Prostate gland (tissue), 2 donors: ENCODE results near the gene SMPD3. TPM values are rescaled to one million over a fixed set of nuclear protein-coding genes. Genes with fewer than 3 reads are reported as not detected.
A peak's percentile ranks its signal among the peaks of the same experiment; 100 is the strongest.

Source experiments
- DNase-seq: peaks from one replicate; pipeline ENCODE4 v3.0.0-alpha.2; 2019; ENCODE audit warnings: low spot score
- H3K27ac ChIP-seq, 2 donors: fragments of 200-600 bp; sonication (generic); 2 replicates each; pipeline ENCODE4 v1.5.1; 2017 to 2019
- H3K27me3 ChIP-seq: fragments of 200-600 bp; sonication (generic); replicated peaks from 2 replicates; pipeline ENCODE4 v1.5.1; 2019; ENCODE audit not compliant: insufficient read depth
- H3K36me3 ChIP-seq, 2 donors: fragments of 200-600 bp; sonication (generic); 1 replicate in 1 of 2; 2 replicates in 1 of 2; pipeline versions ENCODE4 v1.5.1 to v1.8.1; 2017 to 2019
- H3K4me1 ChIP-seq: fragments of 200-600 bp; sonication (generic); replicated peaks from 2 replicates; pipeline ENCODE4 v1.5.1; 2019
- H3K4me3 ChIP-seq, 2 donors: fragments of 200-600 bp; sonication (generic); 2 replicates each; pipeline ENCODE4 v1.5.1; 2017 to 2019
- H3K9me3 ChIP-seq: fragments of 200-600 bp; sonication (generic); 2 replicates; pipeline ENCODE4 v1.5.1; 2017
- CTCF ChIP-seq, 4 experiments: fragments of 200-600 bp in 2 of 4; fragments of 450-650 bp in 2 of 4; sonication (generic) in 2 of 4; IDR thresholded peaks; 1 replicate in 3 of 4; 2 replicates in 1 of 4; pipeline ENCODE4 v1.5.1; 2016 to 2019; ENCODE audit warnings: antibody characterized with exemption in 4 of 4, mild to moderate bottlenecking in 2 of 4, moderate library complexity in 2 of 4
- POLR2A ChIP-seq: fragments of 450-650 bp; IDR thresholded peaks from one replicate; pipeline ENCODE4 v1.6.1; 2016; ENCODE audit warnings: antibody characterized with exemption, mild to moderate bottlenecking
- POLR2AphosphoS5 ChIP-seq: sonication (generic); formaldehyde crosslinking; IDR thresholded peaks from one replicate; pipeline ENCODE4 v1.6.1; 2017; ENCODE audit warnings: antibody characterized with exemption
- WGBS: methylation state at CpG from one replicate; pipeline ENCODE4 v1.1.5; 2018; 5-methylcytosine and 5-hydroxymethylcytosine counted together
- intact Hi-C: fragments of 100-400 bp; cut with DNase I; formaldehyde crosslinking; loops from one replicate; pipeline ENCODE4 v1.14.2; 2022
- total RNA-seq, 2 donors: library from RNA; depleted of rRNA; stranded (reverse); fragments of >200 nt; gene quantifications; one replicate each; pipeline ENCODE4 v1.1.0, GENCODE V29; 2016

The SMPD3 gene
- total RNA-seq, 2 donors from 2014 or later = 4.7 to 27.8 TPM

DNA sequence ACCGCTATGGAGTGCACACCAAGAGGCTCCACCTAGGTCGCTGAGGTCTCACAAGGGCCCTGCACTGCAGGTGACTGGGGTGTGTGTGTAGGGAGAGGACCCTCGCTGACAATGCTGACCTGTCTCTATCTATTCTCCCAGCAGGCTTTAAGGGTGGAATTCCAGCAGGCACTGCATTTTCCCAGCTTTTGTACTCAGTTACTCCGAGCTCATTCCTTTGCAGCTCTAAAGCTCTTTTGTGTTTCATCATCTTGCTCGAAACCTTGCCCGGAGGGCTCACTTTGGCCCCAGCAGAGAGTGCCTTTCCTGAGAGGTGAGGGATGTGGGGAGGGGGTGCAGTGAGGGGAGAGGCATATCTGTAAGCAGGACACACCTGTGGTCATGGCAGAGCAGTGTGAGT is 39.3 kb downstream of the SMPD3 start:
- H3K27me3 ChIP-seq = no peaks in the 10 kb centered on the region
- intact Hi-C loops = no loop called here
- H3K9me3 ChIP-seq = no peaks in the 10 kb centered on the region
- no peak for TF ChIP-seq POLR2AphosphoS5
- no peak for TF ChIP-seq CTCF (IDR thresholded peaks at IDR 0.05)
- TF ChIP-seq POLR2A = no peak
- no peaks in the 10 kb centered on the region for H3K4me1 ChIP-seq
- no peak overlapping the region for H3K27ac ChIP-seq
- no peaks in the 10 kb centered on the region for H3K36me3 ChIP-seq
- no peak overlapping the region for H3K4me3 ChIP-seq
- DNase-seq = no peak
- 85% methylated on average over 6 of the region's 6 CpGs for WGBS

GRCh38 chr16:68408428-68408827 is 39.9 kb downstream of the SMPD3 start:
- DNase-seq = no peak
- no peak overlapping the region for H3K4me3 ChIP-seq
- no peaks in the 10 kb centered on the region for H3K9me3 ChIP-seq
- no peaks in the 10 kb centered on the region for H3K27me3 ChIP-seq
- TF ChIP-seq CTCF (IDR thresholded peaks at IDR 0.05) (no peak), POLR2A (no peak), POLR2AphosphoS5 (no peak)
- no peaks in the 10 kb centered on the region for H3K4me1 ChIP-seq
- WGBS = 100% methylated on average over 1 of the region's 1 CpG
- intact Hi-C loops = no loop called here
- no peaks in the 10 kb centered on the region for H3K36me3 ChIP-seq
- no peak overlapping the region for H3K27ac ChIP-seq

- DNase-seq = peak; percentile 73
- H3K36me3 ChIP-seq = no peaks in the 10 kb centered on the region
- TF ChIP-seq CTCF (IDR thresholded peaks at IDR 0.05) (no peak), POLR2AphosphoS5 (peak; percentile 78)
- no peak overlapping the region for H3K4me3 ChIP-seq
- H3K27ac ChIP-seq = peak overlapping the region; percentile 29 to 41
- H3K4me1 ChIP-seq = no peaks in the 10 kb centered on the region
- 16% methylated on average over 17 of the region's 17 CpGs for WGBS
- no peaks in the 10 kb centered on the region for H3K27me3 ChIP-seq
- intact Hi-C loops = no loop called here
- no peaks in the 10 kb centered on the region for H3K9me3 ChIP-seq
Measured at GRCh38 chr16:68406458-68407152, 41.7 kb downstream of the SMPD3 start.

GRCh38 chr16:68404736-68405345 is 43.5 kb downstream of the SMPD3 start:
- TF ChIP-seq POLR2AphosphoS5 = peak; percentile 16
- no peak for TF ChIP-seq CTCF (IDR thresholded peaks at IDR 0.05)
- Histone ChIP-seq H3K36me3 (no peaks in the 10 kb centered on the region), H3K27me3 (no peaks in the 10 kb centered on the region), H3K4me3 (no peak overlapping the region), H3K9me3 (no peaks in the 10 kb centered on the region), H3K4me1 (no peaks in the 10 kb centered on the region), H3K27ac (no peak overlapping the region)
- 36% methylated on average over 8 of the region's 8 CpGs for WGBS
- intact Hi-C loops = no loop called here
- peak; percentile 48 for DNase-seq

DNA sequence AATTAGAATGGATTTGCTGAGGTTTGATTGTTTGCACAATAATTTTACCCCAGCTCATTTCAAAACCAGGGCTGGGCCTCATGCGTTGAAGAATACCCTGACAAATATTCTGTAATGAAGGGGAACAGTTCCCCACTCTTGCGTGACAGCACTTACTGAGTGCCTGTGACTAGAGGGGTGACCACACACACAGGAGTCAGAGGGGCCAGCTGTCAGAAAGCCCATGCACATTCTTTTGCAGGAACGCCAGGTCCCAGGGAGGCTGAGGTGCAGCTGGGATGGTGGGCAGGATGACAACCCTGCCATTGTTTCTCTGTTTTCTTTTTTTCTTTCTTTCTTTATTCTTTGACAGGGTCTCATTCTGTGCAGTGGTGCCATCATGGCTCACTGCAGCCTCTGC is 44.6 kb downstream of the SMPD3 start:
- intact Hi-C loops = no loop called here
- WGBS = 90% methylated on average over 3 of the region's 3 CpGs
- Histone ChIP-seq H3K27me3 (no peaks in the 10 kb centered on the region), H3K4me1 (no peaks in the 10 kb centered on the region), H3K36me3 (no peaks in the 10 kb centered on the region), H3K4me3 (no peak overlapping the region), H3K9me3 (no peaks in the 10 kb centered on the region), H3K27ac (no peak overlapping the region)
- no peak for DNase-seq
- TF ChIP-seq POLR2AphosphoS5 (no peak), POLR2A (no peak), CTCF (IDR thresholded peaks at IDR 0.05) (no peak)
